Stomach smooth muscle (tissue), 2 donors: ENCODE measurements around the gene DDX4.

ENCODE experiments used
- H3K27ac ChIP-seq: one replicate; pipeline ENCODE4 v1.7.0; 2013; ENCODE audit warnings: mild to moderate bottlenecking, low read length, inconsistent platforms
- H3K27me3 ChIP-seq, 2 donors: one replicate each; pipeline ENCODE4 v1.7.0; 2013; ENCODE audit warnings: low read length in 2 of 2; ENCODE audit not compliant: insufficient read depth in 2 of 2, control insufficient read depth in 1 of 2
- H3K36me3 ChIP-seq, 2 donors: one replicate each; pipeline ENCODE4 v1.7.0; 2013; ENCODE audit warnings: low read length in 2 of 2; ENCODE audit not compliant: control insufficient read depth in 2 of 2, insufficient read depth in 2 of 2
- H3K4me1 ChIP-seq: one replicate; pipeline ENCODE4 v1.7.0; 2013; ENCODE audit warnings: low read length; ENCODE audit not compliant: control insufficient read depth, insufficient read depth
- H3K4me3 ChIP-seq, 2 donors: one replicate each; pipeline ENCODE4 v1.7.0; 2013; ENCODE audit warnings: low read length in 2 of 2
- H3K9ac ChIP-seq, 2 donors: one replicate each; pipeline ENCODE4 v1.7.0; 2013; ENCODE audit warnings: low read length in 2 of 2, mild to moderate bottlenecking in 1 of 2
- H3K9me3 ChIP-seq, 2 donors: one replicate each; pipeline ENCODE4 v1.7.0; 2013; ENCODE audit warnings: low read length in 2 of 2; ENCODE audit not compliant: control insufficient read depth in 2 of 2
- donor health status: healthy.
- donor health status: Pancreatic carcinoma.

Gene DDX4

DNA sequence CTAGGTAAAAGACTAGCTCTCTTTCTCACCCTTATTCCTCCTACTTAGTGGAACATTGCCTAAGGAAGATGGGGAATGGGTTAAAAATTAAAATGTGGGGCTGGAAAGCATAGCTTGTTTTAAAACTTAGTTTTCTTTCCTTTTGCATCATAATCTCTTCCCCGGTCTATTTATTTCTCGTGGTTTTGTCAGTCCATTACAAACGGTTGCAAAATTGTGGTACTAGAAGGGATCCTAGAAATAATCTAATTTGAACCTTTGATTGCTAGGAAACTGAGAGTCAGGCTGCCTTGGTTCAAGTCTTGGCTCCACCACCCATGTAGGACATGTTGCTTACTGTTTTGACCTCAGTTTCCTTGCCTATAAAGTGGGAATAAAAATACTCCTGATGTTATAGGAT lies 114.6 kb downstream of the DDX4 start:
- H3K4me3 ChIP-seq, result no peak overlapping the region
- H3K9me3 ChIP-seq, result no peaks in the 10 kb centered on the region
- H3K27ac ChIP-seq, result no peak overlapping the region
- H3K9ac ChIP-seq, result no peak overlapping the region
- no peaks in the 10 kb centered on the region for H3K36me3 ChIP-seq
- H3K4me1 ChIP-seq, result no peaks in the 10 kb centered on the region
- H3K27me3 ChIP-seq, result no peaks in the 10 kb centered on the region

DNA sequence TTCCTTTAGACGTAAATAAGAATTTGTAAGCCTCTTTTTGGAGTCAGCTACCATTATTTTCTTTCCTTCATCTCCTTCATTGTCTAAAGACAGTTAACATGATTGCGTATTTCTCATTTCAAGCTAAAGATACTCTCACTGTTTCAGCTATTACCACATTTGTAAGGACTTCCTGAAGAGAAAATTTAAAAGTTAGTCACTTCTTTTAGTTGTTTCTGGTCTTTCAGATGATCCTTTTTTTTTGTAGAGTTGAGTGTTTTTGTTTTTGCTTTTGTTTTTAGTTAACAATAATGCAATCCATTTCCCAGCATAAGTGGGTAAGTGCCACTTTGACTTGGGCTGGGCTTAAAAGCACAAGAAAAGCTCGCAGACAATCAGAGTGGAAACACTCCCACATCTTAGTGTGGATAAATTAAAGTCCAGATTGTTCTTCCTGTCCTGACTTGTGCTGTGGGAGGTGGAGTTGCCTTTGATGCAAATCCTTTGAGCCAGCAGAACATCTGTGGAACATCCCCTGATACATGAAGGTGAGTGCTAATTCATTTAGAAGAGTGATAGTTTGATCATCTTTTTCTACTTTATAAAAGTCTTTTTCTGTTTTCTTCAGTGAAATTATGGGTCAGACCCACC lies 115.3 kb downstream of the DDX4 start:
- no peaks in the 10 kb centered on the region for H3K36me3 ChIP-seq
- no peaks in the 10 kb centered on the region for H3K27me3 ChIP-seq
- H3K4me1 ChIP-seq, result no peaks in the 10 kb centered on the region
- no peak overlapping the region for H3K27ac ChIP-seq
- no peak overlapping the region for H3K9ac ChIP-seq
- H3K9me3 ChIP-seq, result no peaks in the 10 kb centered on the region
- no peak overlapping the region for H3K4me3 ChIP-seq

DNA sequence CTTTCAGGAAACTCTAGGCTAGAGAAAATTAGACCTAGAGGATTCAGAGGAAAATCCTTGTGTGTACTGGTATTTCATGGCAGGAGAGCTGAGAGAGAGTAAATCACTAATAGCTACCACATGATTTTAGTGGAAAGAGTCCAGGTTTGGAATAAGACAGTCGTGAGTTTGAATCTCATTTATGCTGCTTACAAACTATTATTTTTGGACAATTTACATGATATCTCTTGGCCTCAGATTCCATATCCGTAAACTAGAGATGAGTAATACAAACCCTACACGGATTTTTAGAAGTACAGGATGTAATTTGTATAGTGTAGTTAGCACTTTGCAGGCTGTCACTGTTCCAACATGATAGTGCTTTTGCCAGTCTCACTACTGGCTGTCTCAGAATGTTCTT lies 116.0 kb downstream of the DDX4 start:
- Histone ChIP-seq H3K27me3 (no peaks in the 10 kb centered on the region), H3K9me3 (no peaks in the 10 kb centered on the region), H3K4me3 (no peak overlapping the region), H3K36me3 (no peaks in the 10 kb centered on the region), H3K27ac (no peak overlapping the region), H3K4me1 (no peaks in the 10 kb centered on the region), H3K9ac (no peak overlapping the region)

DNA sequence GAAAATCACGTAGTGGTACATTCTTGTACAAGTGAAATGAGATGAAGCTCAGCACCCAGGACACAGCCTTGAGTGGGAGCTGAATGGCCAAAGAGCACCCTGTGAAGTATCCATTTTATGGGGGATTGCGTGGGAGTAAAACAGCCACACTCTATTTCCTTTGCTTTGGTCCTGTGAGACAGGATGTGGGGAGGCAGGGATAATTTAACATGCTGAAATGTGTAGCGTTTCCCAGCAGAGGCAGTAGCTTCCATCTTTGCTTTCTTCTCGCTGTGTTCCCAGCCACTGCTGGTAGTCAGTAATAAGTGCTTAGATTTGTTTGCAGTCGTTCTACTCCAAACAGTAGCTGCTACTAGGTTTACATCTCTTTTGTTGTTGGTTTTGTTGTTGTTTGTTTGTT lies 117.6 kb downstream of the DDX4 start:
- Histone ChIP-seq H3K4me1 (no peaks in the 10 kb centered on the region), H3K27ac (no peak overlapping the region), H3K27me3 (no peaks in the 10 kb centered on the region), H3K9ac (no peak overlapping the region), H3K36me3 (no peaks in the 10 kb centered on the region), H3K4me3 (no peak overlapping the region), H3K9me3 (no peaks in the 10 kb centered on the region)

DNA sequence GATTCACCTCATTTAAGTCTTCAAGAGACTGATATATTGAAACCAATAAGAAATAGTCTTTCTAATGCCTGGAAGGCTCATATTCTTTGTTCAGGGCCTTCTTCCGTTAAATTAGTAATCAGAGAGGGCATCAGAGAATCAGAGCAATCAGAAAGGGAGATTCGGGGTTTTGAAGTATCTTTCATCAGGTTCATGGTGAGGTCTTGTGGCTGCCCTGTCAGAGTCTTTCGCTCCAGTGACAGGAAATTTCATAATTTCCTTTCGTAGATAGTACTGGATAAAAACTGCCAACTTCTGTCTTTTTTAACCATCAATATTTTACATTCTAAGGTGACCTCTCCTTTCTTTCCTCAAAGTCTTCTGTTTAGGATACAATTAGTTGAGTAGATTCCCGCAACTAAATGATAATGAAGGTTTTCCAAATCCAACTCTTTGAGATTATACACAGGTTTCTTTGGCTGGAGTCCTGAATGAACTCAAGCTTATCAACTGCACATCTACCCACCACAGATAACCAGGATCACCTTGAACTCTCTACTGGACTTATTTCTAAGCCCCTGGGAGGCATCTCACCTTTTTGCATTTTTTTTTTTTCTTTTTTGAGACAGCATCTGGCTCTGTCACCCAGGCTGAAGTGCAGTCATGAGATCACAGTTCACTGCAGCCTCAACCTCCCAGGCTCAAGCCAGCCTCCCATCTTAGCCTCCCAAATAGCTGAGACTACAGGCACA lies 118.8 kb downstream of the DDX4 start:
- no peaks in the 10 kb centered on the region for H3K27me3 ChIP-seq
- H3K4me1 ChIP-seq, result no peaks in the 10 kb centered on the region
- H3K9ac ChIP-seq, result no peak overlapping the region
- H3K4me3 ChIP-seq, result no peak overlapping the region
- peaks cover 0 to 2% of the 10 kb centered on the region in 2 donors for H3K9me3 ChIP-seq
- H3K36me3 ChIP-seq, result no peaks in the 10 kb centered on the region
- H3K27ac ChIP-seq, result no peak overlapping the region

DNA sequence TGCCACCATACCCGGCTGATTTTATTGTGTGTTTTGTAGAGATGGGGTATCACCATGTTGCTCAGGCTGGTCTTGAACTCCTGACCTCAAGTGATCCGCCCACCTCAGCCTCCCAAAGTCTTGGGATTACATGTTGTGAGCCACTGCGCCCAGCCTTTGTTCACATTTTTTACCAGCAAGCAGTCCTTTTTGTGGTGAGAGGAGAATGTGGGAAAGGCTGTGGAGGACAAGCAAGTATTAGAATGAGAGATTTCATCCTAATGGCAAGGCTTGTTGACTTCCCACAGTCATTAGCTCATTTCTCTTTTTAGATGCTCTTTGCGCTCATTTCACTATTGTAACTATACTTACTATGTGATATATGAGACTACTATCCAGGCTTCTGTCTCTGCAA lies 119.4 kb downstream of the DDX4 start:
- no peak overlapping the region for H3K27ac ChIP-seq
- H3K36me3 ChIP-seq, result no peaks in the 10 kb centered on the region
- H3K27me3 ChIP-seq, result no peaks in the 10 kb centered on the region
- no peak overlapping the region for H3K9ac ChIP-seq
- H3K9me3 ChIP-seq, result peaks cover 0 to 2% of the 10 kb centered on the region in 2 donors
- no peaks in the 10 kb centered on the region for H3K4me1 ChIP-seq
- H3K4me3 ChIP-seq, result no peak overlapping the region

DNA sequence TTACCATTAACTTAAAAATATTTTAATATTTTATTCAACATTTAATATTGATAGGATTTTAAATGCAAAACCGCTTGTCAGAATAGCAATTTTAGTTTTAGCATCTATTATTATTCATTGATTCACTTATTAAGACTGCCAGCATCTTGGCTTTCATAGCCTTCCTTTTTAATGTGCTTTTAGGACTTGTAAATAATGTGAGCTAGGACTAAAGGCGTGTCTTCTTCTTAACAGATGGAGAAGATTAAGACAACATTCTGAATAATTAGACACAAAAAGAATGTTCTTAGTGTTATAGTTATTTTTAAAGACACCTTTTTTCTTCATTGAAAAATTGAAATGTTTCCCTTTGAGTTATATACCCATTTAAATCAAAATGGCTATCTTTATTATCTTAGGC lies 120.2 kb downstream of the DDX4 start:
- H3K9me3 ChIP-seq, result peaks cover 0 to 2% of the 10 kb centered on the region in 2 donors
- H3K27ac ChIP-seq, result no peak overlapping the region
- no peaks in the 10 kb centered on the region for H3K4me1 ChIP-seq
- no peaks in the 10 kb centered on the region for H3K27me3 ChIP-seq
- no peaks in the 10 kb centered on the region for H3K36me3 ChIP-seq
- H3K4me3 ChIP-seq, result no peak overlapping the region
- H3K9ac ChIP-seq, result no peak overlapping the region

DNA sequence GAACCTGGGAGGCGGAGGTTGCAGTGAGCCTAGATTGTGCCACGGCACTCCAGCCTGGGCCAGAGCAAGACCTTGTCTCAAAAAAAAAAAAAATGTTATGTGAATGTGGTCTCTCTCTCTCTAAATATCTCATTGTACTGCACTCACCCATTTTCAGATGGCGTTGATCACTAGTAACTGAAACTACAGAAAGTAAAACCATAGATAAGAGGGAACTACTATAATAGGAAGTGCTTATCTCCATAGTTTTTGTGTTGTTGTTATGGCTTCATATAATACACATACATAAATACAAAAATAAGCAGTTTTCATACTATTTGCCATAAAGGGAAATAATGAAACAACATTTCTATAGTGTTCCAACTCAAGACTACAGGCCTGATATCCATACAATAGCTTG lies 122.4 kb downstream of the DDX4 start:
- no peaks in the 10 kb centered on the region for H3K36me3 ChIP-seq
- H3K27ac ChIP-seq, result no peak overlapping the region
- H3K4me3 ChIP-seq, result no peak overlapping the region
- H3K9me3 ChIP-seq, result peaks cover 0 to 2% of the 10 kb centered on the region in 2 donors
- H3K27me3 ChIP-seq, result no peaks in the 10 kb centered on the region
- no peaks in the 10 kb centered on the region for H3K4me1 ChIP-seq
- no peak overlapping the region for H3K9ac ChIP-seq

DNA sequence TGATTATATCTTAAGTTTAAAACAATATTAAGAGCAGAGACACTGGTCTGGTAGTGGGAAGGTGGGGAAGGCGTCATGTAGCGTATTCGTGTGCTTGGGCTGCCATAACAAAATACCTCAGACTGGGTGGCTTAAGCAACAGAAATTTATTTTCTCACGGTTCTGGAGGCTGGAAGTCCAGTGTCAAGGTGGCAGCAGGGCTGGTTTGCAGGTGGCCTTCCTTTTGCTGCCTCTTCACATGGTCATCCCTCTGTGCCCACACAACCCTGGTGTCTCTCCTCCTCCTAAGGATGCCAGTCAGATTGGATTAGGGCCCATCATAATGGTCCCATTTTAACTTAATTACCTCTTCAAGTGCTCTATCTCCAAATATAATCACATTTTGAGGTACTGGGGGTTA lies 122.8 kb downstream of the DDX4 start:
- H3K9me3 ChIP-seq, result peaks cover 0 to 2% of the 10 kb centered on the region in 2 donors
- H3K9ac ChIP-seq, result no peak overlapping the region
- H3K4me3 ChIP-seq, result no peak overlapping the region
- H3K4me1 ChIP-seq, result no peaks in the 10 kb centered on the region
- H3K36me3 ChIP-seq, result no peaks in the 10 kb centered on the region
- H3K27me3 ChIP-seq, result no peaks in the 10 kb centered on the region
- no peak overlapping the region for H3K27ac ChIP-seq

DNA sequence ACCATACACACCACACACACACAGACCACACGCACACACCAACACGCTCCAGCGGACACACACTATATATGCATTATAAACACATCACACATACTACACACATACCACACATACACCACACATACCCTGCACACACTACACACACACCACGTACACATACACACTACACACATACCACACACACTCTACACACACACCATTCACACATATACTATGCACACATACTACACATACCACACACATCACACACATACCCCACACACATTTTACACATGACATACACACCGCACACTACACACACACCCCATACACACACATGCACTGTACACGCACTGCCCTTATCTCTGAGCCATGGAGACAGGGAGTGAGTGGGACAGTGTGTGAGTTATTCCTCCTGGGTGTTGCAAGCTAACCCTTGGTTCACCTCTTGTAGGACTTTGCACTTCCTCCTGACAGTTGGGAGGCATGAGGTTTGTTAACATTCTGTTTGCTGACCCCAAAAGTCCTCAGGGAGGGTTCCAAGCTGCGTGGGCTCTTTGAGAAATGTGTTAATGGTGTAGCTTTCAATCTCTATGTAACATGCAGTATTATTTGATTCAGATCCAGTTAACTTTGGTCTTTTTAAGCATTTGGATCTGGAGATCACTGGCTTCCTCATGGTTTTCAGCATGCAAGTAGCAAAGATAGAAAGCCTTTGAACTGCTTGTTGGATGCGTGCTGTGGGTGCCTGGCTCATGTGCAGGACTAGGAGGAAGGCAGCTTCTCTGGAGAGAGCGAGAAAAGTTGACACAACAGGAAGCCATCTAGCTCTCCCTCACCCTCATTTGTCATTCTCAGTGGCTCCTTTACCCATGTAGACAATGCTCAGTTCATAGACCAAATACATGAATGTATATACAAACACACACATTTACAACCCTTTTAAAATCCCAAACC lies 127.0 kb downstream of the DDX4 start:
- Histone ChIP-seq H3K4me1 (no peaks in the 10 kb centered on the region), H3K36me3 (no peaks in the 10 kb centered on the region), H3K27me3 (no peaks in the 10 kb centered on the region), H3K27ac (no peak overlapping the region), H3K9ac (no peak overlapping the region), H3K9me3 (peaks cover 0 to 2% of the 10 kb centered on the region in 2 donors), H3K4me3 (no peak overlapping the region)
